GM12891 (cell line): Measurements from ENCODE around the gene BCL7B.

ENCODE experiments used
- PAX5 ChIP-seq: IDR thresholded peaks from 2 replicates; pipeline ENCODE4 v1.6.1; 2011; ENCODE audit warnings: low read length, moderate library complexity, mild to moderate bottlenecking; ENCODE audit not compliant: insufficient read depth, severe bottlenecking
- POLR2A ChIP-seq: IDR thresholded peaks from 2 replicates; pipeline ENCODE4 v1.6.1; 2011; ENCODE audit warnings: low read depth, low read length, control low read depth
- POLR2AphosphoS5 ChIP-seq: IDR thresholded peaks from 2 replicates; pipeline ENCODE4 v1.6.1; 2011; ENCODE audit warnings: low read depth, low read length, control low read depth
- POU2F2 ChIP-seq: IDR thresholded peaks from 2 replicates; pipeline ENCODE4 v1.6.1; 2011; ENCODE audit warnings: low read depth, mild to moderate bottlenecking, control low read depth, low read length, moderate library complexity
- TAF1 ChIP-seq: IDR thresholded peaks from 2 replicates; pipeline ENCODE4 v1.6.1; 2011; ENCODE audit warnings: low read depth, low read length, control low read depth

DNA sequence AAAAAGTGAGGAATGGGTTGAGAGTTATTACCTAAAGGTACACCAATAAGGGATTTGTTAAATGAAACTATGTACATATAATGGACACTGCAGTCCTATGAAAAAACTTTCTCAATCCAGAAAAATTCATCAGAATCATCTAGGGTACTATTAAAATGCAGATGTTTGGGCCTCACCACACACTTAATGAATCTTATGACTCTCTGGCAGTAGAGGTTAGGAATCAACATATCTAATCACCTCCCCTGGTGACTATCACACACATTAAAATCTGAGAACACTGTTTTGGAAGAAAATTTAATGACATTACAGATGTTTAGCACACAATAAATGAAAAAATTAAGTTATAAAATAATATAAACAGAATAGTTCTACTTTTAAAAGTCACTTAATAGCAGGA is 67.5 kb downstream of the BCL7B start:
- TF ChIP-seq POLR2AphosphoS5: no peak
- TF ChIP-seq PAX5: no peak
- TF ChIP-seq POLR2A: no peak
- TF ChIP-seq TAF1: no peak
- TF ChIP-seq POU2F2: no peak
